AG08396 (cell line): Measurements from ENCODE around the gene DCTN1.
A peak's percentile ranks its signal among the peaks of the same experiment; 100 is the strongest.

ENCODE experiments used
- DNase-seq: peaks from one replicate; pipeline ENCODE4 v3.0.0; 2012; ENCODE audit warnings: low spot score, mixed read lengths

The DCTN1 gene

GRCh38 chr2:74413001-74413698, 33.0 kb upstream of the DCTN1 start:
- DNase-seq = no peak

- no peak for DNase-seq
Measured at GRCh38 chr2:74407682-74408081, 27.6 kb upstream of the DCTN1 start.

- DNase-seq = no peak
Measured at GRCh38 chr2:74406035-74406434, 25.9 kb upstream of the DCTN1 start.

DNA sequence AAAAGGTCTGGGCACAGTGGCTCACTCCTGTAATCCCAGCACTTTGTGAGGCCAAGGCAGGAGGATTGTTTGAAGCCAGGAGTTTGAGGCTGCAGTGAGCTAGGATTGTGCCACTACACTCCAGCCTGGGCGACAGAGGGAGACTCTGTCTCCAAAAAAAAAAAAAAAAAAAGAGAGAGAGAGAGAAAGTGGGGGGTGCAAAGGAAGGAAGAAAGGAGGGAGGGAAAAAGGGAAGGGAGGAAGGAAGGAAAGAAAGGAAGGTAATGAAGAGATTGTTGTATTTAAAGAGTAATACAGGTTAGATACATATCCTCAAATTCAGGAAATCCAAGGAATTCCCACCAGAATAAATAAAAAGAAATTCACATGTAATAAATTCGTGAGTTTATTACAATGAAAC, 21.8 kb upstream of the DCTN1 start:
- DNase-seq = no peak

DNA sequence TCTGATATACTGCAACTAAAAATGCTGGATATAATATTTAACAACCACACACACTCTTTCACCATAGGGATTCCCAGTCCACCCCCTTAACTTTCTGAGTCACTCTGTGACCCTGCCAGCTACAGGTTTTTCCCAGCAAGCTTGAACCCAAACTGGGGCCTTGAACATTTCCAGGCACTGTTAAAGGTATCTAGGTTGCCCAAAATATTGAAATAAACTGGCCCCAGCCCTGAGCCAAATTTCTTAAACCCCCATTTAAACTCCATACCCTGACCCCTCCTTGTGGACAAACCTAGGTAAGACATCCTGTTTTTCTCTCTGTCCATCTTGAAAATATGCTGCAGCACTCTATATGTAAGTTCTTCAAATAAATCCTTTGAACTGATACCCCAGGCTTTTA, 19.7 kb upstream of the DCTN1 start:
- DNase-seq = peak; percentile 45

DNA sequence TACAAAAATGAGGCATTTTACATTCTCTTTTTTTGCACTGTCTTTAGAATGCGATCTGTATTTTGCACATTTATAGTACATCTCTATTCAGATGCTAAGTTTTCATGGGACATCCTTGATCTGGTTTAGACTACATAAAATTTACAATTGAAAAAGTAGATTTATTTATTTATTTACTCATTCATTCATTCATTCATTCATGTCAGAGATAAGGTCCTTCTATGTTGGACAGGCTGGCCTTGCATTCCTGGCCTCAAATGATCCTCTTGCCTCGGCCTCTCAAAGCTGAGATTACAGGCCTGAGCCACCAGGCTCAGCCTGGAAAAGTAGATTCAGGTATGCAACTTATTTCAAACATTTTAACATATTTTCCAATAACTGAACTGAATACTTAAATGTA, 16.0 kb upstream of the DCTN1 start:
- no peak for DNase-seq

- no peak for DNase-seq
Measured at GRCh38 chr2:74393525-74393924, 13.4 kb upstream of the DCTN1 start.

GRCh38 chr2:74392449-74392743, 12.3 kb upstream of the DCTN1 start:
- no peak for DNase-seq

DNA sequence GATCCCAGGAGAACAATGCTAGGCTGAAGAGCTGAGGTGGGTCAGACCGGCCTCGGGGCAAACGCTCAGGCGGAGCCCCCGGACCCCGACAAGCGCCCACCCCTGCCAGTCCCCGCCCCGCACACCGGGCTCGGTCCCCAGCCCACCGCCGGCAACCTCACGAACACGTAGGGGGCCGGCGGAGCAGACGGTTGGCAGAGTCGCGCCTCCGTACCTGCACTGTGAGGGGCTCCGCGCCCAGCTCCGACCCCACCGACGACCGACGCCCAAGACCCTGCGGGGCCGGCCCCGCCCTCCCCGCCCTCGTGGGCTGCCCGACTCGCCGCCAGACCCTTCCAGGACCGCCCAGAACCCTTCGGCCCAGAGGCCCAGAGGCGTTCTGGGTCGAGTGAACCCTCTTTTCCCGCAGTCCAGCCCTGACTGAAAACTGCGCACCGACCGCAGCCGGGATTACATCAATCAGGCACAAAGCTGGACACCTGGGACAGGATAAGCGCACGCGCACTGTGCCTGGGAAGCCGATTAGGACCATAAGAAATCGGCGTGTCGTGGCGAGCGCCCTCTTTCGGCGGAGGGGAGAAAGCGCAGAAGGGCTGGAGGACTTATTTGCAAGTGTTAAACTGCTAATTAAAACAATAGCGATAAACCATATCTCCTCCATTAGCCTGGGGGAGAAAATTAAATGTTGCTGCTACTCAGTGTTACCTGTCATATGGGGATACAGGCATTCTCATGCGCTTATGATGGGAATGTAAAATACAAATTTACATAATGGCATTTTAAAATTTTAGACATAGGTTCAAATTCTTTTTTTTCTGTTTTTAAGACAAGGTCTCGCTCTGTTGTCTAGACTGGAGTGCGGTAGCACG, 11.7 kb upstream of the DCTN1 start:
- peak; percentile 94 for DNase-seq

- DNase-seq = peak; percentile 49
Measured at GRCh38 chr2:74391209-74391579, 11.1 kb upstream of the DCTN1 start.

- DNase-seq = no peak
Measured at GRCh38 chr2:74390606-74391005, 10.5 kb upstream of the DCTN1 start.

DNA sequence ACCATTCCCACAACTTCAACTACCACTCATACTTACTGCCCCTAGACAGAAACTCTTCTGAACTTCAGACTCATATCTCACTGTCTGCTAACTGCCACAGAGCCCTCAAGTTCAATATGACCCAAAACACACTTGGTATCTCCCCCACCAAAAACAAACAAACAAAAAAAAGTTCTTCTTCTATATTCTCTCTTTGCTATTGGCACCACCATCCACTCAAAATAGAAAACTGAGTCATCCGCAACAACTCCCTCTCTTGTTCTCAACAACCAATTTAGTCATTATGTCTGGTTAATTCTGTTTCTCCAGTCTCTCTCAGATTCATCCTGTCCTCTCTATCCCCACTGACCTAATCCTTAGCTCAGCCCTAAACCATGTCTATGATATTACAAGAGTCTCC, 7.2 kb upstream of the DCTN1 start:
- DNase-seq = peak; percentile 41

DNA sequence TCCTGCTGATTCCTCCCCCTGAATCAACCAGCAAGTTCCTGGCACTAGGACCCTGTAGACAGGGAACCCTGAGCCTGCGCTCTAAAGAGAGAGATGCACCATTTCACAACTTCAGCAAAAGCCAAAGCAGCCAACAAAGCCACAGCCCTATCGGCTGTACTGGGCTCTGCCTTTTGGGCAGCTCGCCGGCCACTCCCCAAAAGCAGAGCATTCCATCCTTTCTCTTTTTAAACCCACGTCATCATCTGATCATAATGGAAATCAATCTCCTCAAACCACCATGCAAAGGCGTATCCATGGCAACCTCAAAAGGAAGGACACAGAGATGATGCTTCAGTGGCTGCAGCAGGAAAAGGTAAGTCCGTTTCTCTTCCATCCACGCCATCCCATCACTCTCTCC, 5.3 kb upstream of the DCTN1 start:
- DNase-seq = peak; percentile 34

DNA sequence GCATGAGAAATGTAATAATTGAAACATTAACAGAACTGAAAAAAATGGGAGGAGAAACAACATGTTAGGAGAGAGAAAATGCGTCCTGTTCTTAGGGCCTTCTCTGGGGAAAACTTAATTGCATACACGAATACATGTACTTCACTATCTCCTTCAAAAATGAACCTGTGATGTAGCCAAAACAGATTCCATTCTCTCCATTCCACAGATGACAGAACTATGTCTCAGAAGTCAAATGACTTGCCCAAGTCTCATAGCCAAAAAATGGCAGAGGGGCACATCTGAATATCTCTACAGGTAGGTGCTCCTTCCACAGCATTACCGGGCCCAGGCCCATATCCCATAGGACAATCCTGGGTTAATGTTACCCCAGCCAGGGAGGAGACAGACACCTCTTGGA, 3.9 kb upstream of the DCTN1 start:
- peak; percentile 39 for DNase-seq

- peak; percentile 68 for DNase-seq
Measured at GRCh38 chr2:74383254-74383653, 3.1 kb upstream of the DCTN1 start.

GRCh38 chr2:74381751-74382150, 1.6 kb upstream of the DCTN1 start:
- no peak for DNase-seq

DNA sequence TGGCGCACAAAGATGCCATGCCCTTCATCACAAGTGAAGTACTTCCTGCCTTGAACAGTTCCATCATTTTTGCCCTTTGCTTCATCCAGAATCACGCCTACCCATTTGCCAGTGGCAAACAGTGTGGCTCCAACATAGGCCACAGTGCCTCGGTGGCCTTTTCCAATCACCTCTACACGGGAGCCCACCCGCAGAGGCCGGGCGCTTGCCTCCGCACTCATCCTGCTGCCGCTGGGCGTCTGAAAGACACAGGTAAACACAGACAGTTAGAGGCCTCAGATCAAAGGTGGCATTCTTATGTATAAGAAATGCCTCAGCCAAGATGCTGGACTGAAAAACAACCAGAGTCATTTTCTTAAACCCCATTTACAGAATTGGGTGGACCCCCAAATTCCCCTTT, 2.1 kb downstream of the DCTN1 start:
- DNase-seq = no peak

- no peak for DNase-seq
Measured at GRCh38 chr2:74375838-74376237, 4.3 kb downstream of the DCTN1 start.

GRCh38 chr2:74374509-74375205, 5.5 kb downstream of the DCTN1 start:
- DNase-seq = peak; percentile 56

DNA sequence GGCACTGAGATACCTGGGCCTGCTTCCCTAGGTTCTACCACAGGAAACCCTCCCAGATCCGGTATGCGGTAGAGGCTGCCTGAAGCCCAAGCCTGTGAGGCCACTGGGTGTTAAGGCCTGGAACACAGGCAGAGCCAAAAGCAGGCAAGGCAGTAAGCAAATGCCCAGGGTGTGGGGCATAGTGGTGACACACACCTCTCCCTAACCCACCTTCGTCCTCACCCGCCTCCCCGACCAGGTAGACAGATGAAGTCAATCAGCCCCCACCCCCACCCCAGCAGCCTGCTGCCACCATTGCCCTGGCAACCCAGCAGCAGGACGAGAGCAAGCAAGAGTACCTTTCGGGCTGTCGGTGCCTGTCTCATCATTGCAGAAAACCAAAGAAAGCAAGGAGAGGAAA, 6.1 kb downstream of the DCTN1 start:
- DNase-seq = no peak

GRCh38 chr2:74373221-74373676, 6.9 kb downstream of the DCTN1 start:
- no peak for DNase-seq

- DNase-seq = no peak
Measured at GRCh38 chr2:74372674-74373073, 7.4 kb downstream of the DCTN1 start.

GRCh38 chr2:74371421-74371820, 8.7 kb downstream of the DCTN1 start:
- no peak for DNase-seq
